Activated naive CD4-positive, alpha-beta T cell treated with anti-CD3 and anti-CD28 coated beads, Interleukin-2, amount 10 ng/mL, durations not matched to agents 7 days and 5 days (primary cell): Measurements from ENCODE around the gene IL1RAPL1.

ENCODE experiments used
- CTCF ChIA-PET: fragments of 350-600 bp; sonication (Branson Sonifier 250); formaldehyde crosslinking; loops from one replicate; lab custom pipeline; 2021; ENCODE audit warnings: antibody characterized with exemption; lab: Charles Lee
- DNase-seq: peaks from one replicate; pipeline ENCODE4 v3.0.0-alpha.2; 2020
- H3K27ac Mint-ChIP-seq: one replicate; pipeline ENCODE4 v1.8.0; 2021; ENCODE audit warnings: mild to moderate bottlenecking, moderate library complexity, mixed read lengths
- H3K27me3 Mint-ChIP-seq: one replicate; pipeline ENCODE4 v1.8.0; 2021; ENCODE audit warnings: mild to moderate bottlenecking, mixed read lengths
- H3K36me3 Mint-ChIP-seq: one replicate; pipeline ENCODE4 v1.8.0; 2021; ENCODE audit warnings: mixed read lengths
- H3K4me1 Mint-ChIP-seq: one replicate; pipeline ENCODE4 v1.8.0; 2021; ENCODE audit warnings: mixed read lengths
- H3K4me3 Mint-ChIP-seq: one replicate; pipeline ENCODE4 v1.8.0; 2021; ENCODE audit warnings: mild to moderate bottlenecking, moderate library complexity, mixed read lengths
- H3K9me3 Mint-ChIP-seq: one replicate; pipeline ENCODE4 v1.8.0; 2021; ENCODE audit warnings: mixed read lengths

IL1RAPL1 gene

DNA sequence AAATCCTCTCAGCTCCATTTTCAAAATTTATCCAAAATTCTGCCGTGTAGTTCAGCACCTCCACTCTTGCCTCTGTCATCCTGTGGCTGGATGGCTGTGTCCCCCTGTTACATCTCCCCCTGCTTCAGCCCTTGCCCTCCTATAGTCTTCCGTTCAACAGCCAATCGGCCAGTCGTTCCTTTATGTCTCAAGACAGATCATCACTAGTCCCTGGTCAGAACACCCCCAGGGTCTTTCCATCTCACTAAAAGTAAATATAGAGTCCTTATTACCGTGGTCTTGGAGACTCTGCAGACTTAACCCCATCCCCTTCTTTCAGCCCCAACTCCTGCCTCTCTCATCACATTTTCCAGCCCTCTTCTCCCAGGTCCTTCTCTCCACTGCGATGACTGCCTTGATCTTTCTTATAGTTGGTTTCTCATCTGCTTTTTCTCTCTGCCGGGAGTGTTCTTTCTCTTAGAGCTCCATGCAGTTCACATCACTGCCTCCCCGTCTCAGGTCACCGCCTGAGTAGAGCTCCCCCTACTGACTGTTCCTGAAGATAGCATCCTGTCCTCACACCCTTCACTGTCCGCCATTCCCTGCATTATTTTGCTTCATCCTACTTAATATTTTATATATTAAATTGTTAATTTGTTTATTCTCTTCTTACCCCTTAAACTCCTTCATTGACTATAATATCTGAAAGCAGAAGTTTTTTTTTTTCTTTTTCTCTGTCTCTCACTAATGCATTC is 891.3 kb downstream of the IL1RAPL1 start:
- no peaks in the 10 kb centered on the region for H3K4me1 Mint-ChIP-seq
- H3K4me3 Mint-ChIP-seq = no peak overlapping the region
- no peak overlapping the region for H3K27ac Mint-ChIP-seq
- CTCF ChIA-PET = interaction anchor here (1.1 kb wide), 1 partner anchor 9 kb away, joined by 3 read pairs; no protein-coding TSS in a partner anchor
- no peak for DNase-seq
- H3K27me3 Mint-ChIP-seq = no peaks in the 10 kb centered on the region
- H3K36me3 Mint-ChIP-seq = no peaks in the 10 kb centered on the region
- H3K9me3 Mint-ChIP-seq = no peaks in the 10 kb centered on the region

DNA sequence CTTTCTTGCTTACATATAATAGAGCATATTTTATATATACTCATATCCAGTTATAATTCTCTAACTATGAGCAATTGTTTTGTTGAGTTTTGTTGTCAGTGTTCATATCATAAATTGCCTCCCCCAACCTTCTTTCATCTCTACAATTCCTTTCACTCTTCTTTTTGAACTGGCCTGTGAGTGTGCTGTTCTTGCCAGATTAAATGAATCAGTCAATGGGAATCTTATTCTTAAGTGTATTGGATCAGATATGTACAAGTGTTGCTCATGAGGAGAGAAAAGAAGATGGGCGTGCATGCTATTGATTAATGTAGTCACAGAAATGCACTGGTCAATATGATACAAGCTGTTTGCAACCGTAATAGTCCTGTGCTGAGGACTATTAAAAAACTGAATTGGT is 900.0 kb downstream of the IL1RAPL1 start:
- Mint-ChIP-seq H3K36me3 (no peaks in the 10 kb centered on the region), H3K27ac (no peak overlapping the region), H3K4me1 (no peaks in the 10 kb centered on the region), H3K27me3 (no peaks in the 10 kb centered on the region), H3K9me3 (no peaks in the 10 kb centered on the region), H3K4me3 (no peak overlapping the region)
- no peak for DNase-seq
- CTCF ChIA-PET = interaction anchor here (1.2 kb wide), 1 partner anchor 8 kb away, joined by 3 read pairs; no protein-coding TSS in a partner anchor

DNA sequence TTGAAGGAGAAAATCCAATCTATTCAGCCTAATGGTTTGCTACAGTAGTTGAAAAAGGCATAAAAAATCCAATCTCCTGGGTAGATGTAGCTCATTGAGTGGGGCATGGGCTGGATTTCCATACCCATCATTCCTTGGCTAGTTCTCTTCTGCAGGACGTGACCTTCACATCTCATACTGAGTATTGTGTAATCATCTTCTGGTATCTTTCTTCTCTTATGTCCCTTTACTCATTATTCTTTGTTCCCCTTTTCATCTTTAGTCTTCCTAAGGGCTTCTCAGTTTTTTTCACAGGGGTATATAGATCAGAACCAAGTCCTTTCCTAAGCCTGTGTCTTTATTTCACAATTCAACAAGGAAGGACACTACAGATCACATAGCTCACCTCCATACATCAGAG is 900.5 kb downstream of the IL1RAPL1 start:
- Mint-ChIP-seq H3K27ac (no peak overlapping the region), H3K4me1 (no peaks in the 10 kb centered on the region), H3K9me3 (no peaks in the 10 kb centered on the region)

DNA sequence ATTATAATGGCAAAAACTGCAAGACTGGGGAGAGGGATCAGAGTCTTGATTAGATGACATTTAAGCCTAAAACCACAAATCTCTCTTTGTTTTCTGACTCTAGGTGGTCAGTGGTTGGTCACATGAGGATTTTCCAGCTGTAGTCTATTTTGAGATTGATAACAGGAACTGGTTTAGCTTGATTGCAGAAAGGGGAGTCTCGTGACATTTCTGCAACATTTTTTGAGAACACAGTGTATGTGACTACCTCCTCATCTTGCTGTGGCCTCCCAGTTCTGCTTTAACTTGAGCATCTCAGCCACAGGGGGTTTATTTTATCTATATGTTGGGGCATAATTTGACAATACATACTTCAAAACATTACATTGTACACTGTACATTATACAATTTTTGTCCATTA is 901.7 kb downstream of the IL1RAPL1 start:
- H3K36me3 Mint-ChIP-seq = no peaks in the 10 kb centered on the region
- CTCF ChIA-PET = no interaction called here

More for the DNA sequence above, 900.5 kb downstream of the IL1RAPL1 start:
- CTCF ChIA-PET = interaction anchor here (1.2 kb wide), 1 partner anchor 9 kb away, joined by 3 read pairs; no protein-coding TSS in a partner anchor
- no peak for DNase-seq
- Mint-ChIP-seq H3K36me3 (no peaks in the 10 kb centered on the region), H3K27me3 (no peaks in the 10 kb centered on the region), H3K4me3 (no peak overlapping the region)

DNA sequence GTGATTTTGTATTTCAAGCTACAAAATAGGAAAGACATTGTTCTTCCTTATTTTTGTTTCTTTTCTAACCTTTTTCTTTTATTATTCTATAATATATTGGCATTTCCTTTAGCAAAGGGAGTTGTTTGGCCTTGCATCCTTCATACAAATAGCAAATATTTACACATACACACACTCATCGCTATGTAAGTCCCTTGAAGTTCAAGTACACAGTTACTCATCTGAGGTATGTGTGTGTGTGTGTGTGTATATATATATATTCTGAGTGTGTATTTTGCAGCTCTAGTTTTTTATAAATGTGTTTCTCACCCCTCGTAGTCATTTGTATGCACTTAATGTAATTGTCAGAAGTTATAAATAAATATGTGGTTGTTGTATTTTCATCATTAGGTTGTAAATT is 903.4 kb downstream of the IL1RAPL1 start:
- no peak overlapping the region for H3K27ac Mint-ChIP-seq
- H3K4me1 Mint-ChIP-seq = no peaks in the 10 kb centered on the region
- no peak for DNase-seq
- no peak overlapping the region for H3K4me3 Mint-ChIP-seq
- H3K36me3 Mint-ChIP-seq = no peaks in the 10 kb centered on the region
- H3K9me3 Mint-ChIP-seq = no peaks in the 10 kb centered on the region
- H3K27me3 Mint-ChIP-seq = no peaks in the 10 kb centered on the region
- CTCF ChIA-PET = no interaction called here

More for the DNA sequence above, 901.7 kb downstream of the IL1RAPL1 start:
- Mint-ChIP-seq H3K4me1 (no peaks in the 10 kb centered on the region), H3K27me3 (no peaks in the 10 kb centered on the region), H3K4me3 (no peak overlapping the region), H3K9me3 (no peaks in the 10 kb centered on the region), H3K27ac (no peak overlapping the region)
- DNase-seq = no peak

DNA sequence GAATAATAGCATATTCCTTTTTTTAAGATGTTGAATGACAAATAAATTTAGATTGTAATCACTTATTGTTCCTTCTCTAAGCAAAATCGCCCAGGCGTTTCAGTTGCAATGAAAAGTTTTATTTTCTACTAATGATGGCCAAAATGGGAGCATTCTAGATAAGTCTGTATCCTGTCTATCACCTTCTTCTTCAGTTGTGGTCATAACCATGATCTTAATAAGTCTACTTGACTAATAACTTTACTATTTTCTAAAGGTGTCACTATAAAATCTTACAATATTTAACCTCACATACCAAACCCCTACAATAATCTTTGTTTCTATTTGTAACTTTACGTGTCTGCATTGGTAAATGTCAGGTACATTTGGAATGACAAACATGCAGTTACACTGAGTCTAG is 904.4 kb downstream of the IL1RAPL1 start:
- DNase-seq = no peak
- Mint-ChIP-seq H3K27me3 (no peaks in the 10 kb centered on the region), H3K27ac (no peak overlapping the region), H3K9me3 (no peaks in the 10 kb centered on the region), H3K4me1 (no peaks in the 10 kb centered on the region), H3K4me3 (no peak overlapping the region), H3K36me3 (no peaks in the 10 kb centered on the region)
- CTCF ChIA-PET = no interaction called here

DNA sequence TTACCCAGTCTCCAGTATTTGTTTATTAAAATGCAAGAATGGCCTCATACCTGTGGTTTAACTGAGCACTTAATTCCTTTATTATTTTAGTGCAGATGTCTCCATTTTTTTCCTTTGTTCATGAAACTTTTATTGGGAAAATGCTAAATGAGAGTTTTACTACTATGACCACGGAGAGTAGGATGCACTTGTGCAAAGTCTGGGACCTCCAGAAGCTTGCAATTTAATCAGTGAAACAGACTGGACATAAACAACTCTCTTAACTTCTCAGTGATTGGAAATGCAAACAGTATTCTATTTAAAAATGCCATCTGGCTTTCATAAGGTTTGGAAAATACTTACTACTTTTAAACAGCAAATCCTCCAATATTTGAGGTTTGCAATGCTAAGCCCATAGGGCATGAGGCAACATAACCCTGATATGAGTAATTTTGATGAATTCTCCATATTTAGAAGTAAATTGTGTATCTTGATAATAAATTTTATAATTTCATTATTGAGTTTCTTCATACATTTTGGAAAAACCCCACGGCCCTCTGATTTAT is 909.5 kb downstream of the IL1RAPL1 start:
- H3K4me1 Mint-ChIP-seq = no peaks in the 10 kb centered on the region
- H3K4me3 Mint-ChIP-seq = no peak overlapping the region
- no peaks in the 10 kb centered on the region for H3K27me3 Mint-ChIP-seq
- H3K27ac Mint-ChIP-seq = no peak overlapping the region
- CTCF ChIA-PET = no interaction called here
- H3K9me3 Mint-ChIP-seq = peaks cover 1% of the 10 kb centered on the region
- H3K36me3 Mint-ChIP-seq = no peaks in the 10 kb centered on the region
- no peak for DNase-seq

DNA sequence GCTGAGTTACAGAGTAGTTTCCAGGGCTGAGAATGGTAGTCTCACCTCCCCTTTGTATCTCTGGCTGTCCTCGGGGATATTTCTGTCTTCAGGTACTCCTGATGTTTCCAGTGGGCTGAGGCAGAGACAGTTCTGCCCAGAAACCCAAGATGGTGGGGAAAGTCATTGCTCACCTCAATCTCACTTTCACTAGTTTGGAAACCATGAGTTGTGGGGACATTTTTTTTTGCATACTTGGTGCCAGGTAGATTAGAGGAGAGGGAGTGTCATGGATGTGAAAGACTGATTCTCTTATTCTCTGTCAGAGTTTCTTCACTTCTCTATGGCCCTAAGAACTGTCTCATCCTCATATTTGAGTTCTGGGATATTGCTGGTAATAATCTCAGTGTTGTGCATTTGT is 919.5 kb downstream of the IL1RAPL1 start:
- DNase-seq = no peak
- H3K4me1 Mint-ChIP-seq = no peaks in the 10 kb centered on the region
- H3K27ac Mint-ChIP-seq = no peak overlapping the region
- H3K4me3 Mint-ChIP-seq = no peak overlapping the region
- H3K36me3 Mint-ChIP-seq = no peaks in the 10 kb centered on the region
- CTCF ChIA-PET = no interaction called here
- peaks cover 5% of the 10 kb centered on the region for H3K9me3 Mint-ChIP-seq
- H3K27me3 Mint-ChIP-seq = no peaks in the 10 kb centered on the region

DNA sequence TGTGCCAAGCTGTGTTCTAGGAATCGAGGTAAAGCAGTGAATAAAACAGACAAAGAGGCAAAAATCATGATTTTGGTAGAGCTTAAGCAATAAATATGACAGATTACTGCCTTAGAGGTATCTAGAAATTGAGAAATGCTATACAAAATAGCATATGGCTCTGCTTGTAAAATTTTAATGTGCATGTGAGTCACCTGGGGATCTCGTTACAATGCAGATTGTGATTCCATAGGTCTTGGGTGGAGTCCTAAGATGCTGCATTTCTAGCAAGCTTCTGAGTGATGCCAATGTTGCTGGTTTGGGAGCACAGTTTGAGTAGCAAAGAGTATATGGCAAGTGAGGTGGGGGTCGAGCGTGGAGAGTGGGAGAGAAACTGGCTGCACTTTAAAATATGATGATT is 930.9 kb downstream of the IL1RAPL1 start:
- Mint-ChIP-seq H3K36me3 (no peaks in the 10 kb centered on the region), H3K9me3 (peaks cover 4% of the 10 kb centered on the region), H3K4me3 (no peak overlapping the region), H3K27me3 (no peaks in the 10 kb centered on the region), H3K27ac (no peak overlapping the region), H3K4me1 (no peaks in the 10 kb centered on the region)
- no peak for DNase-seq
- CTCF ChIA-PET = no interaction called here

DNA sequence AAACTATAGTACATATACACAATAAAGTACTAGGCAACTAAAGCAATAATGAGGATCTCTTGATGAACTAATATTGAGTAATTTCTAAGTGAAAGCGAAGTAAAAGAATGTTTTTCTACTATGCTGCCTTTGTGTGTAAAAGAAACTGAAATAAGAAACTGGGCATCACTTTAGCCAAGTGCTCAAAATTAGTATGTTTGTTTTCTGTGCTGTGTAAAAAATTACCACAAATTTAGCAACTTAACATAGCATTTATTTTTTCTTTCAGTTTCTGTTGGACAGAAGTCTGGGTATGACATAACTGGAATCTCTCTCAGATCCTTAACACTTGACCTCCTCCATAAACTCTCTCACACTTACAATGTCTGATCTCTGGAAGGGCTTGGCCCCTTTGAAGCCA is 941.0 kb downstream of the IL1RAPL1 start:
- Mint-ChIP-seq H3K27ac (no peak overlapping the region), H3K4me3 (no peak overlapping the region), H3K36me3 (no peaks in the 10 kb centered on the region), H3K27me3 (no peaks in the 10 kb centered on the region), H3K9me3 (no peaks in the 10 kb centered on the region), H3K4me1 (no peaks in the 10 kb centered on the region)
- CTCF ChIA-PET = no interaction called here
- DNase-seq = no peak

DNA sequence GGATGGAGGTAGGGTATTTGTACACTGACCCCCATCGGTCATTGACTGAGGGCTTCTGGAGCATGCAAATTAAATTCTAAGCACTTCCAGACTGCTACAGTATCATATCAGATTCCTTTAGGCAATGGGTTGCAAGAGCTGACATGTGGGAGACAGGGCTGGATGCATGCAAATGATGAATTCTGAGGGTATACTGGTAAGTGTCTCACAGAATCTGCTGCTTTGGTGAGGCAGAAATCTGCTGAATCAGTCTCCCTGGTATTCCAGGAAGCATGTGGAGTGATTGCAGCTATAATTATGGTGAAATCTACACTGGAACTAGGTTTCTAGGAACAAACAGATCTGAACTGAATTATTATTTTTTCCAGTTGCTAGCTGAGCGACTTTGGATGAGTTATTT is 943.3 kb downstream of the IL1RAPL1 start:
- Mint-ChIP-seq H3K36me3 (no peaks in the 10 kb centered on the region), H3K27ac (no peak overlapping the region), H3K4me3 (no peak overlapping the region), H3K27me3 (no peaks in the 10 kb centered on the region), H3K4me1 (no peaks in the 10 kb centered on the region), H3K9me3 (no peaks in the 10 kb centered on the region)
- no peak for DNase-seq
- CTCF ChIA-PET = no interaction called here

DNA sequence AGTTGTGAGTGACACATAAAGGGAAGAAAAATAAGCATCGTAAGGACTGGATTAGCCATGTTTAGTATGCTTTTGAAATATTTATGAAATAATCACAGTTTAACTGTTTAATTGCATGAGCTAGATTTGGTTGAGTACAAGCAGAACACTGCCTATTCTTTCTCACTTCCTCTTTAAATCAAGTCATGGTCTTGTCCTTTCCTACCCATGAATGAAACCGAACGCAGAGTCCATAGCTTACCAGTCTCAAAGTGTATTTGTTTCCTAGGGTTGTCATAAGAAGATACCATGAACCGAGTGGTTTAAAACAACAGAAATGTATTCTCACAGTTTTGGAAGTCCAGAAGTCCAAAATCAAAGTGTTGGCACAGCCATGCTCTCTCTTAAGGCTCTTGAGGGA is 944.1 kb downstream of the IL1RAPL1 start:
- no peaks in the 10 kb centered on the region for H3K4me1 Mint-ChIP-seq
- no peak overlapping the region for H3K4me3 Mint-ChIP-seq
- H3K36me3 Mint-ChIP-seq = no peaks in the 10 kb centered on the region
- H3K27ac Mint-ChIP-seq = no peak overlapping the region
- no peak for DNase-seq
- H3K9me3 Mint-ChIP-seq = no peaks in the 10 kb centered on the region
- CTCF ChIA-PET = no interaction called here
- no peaks in the 10 kb centered on the region for H3K27me3 Mint-ChIP-seq

DNA sequence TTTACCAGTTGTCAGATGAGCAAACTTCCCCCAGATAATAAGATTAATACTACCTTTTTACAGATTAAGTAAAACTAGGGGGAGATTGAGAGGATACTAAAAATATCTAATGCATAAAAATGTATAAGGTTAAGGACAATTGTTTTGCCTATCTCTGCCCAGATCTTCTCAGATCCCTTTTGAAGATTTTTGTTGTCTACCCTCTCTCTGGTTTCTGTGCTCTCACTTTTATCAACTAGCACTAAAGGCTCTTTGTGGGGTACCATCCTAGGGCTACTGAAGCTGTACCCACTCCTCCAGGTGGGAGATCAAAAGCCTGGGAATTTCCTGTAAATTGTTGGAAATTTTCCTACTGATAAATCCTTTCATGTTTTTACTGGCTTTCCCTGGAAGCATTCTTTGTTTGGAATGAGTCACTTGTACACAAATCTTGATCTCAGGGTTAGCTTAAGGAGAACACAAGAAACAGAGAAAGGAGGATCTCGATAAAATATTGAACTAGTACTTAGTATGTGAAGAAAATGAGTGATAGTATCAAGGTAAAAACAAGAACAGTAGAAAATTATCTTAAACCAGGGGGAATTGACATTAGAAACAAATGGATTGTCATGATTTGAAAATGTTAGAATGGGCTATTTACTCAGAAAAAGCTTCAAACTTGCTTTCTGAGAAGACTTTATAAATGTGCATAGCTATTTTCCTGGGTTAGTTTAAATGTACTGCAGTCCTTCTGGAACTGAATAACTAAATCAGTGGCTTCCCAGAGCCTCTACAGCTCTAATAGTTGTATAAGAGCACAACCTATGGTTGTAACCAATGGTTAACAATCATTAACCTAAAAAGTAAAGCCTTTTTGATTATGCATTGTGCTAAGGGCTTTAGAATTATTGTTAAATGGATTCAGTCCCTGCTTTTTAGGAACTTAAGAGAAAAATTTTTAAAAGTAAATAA is 948.2 kb downstream of the IL1RAPL1 start:
- no peaks in the 10 kb centered on the region for H3K27me3 Mint-ChIP-seq

DNA sequence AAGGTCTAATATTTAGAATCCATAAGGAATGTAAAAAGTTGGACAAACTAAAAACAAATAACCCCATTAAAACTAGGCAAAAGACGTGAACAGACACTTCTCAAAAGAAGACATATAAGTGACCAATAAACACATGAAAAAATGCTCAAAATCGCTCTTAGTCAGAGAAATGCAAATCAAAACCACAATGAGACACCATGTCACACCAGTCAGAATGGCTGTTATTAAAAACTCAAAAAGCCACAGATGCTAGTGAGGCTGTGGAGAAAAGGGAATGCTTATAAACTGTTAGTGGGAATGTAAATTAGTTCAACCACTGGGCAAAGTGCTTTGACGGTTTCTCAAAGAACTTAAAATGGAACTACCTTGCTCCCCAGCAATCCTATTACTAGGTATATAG is 953.8 kb downstream of the IL1RAPL1 start:
- no peak overlapping the region for H3K4me3 Mint-ChIP-seq
- no peaks in the 10 kb centered on the region for H3K36me3 Mint-ChIP-seq
- H3K27ac Mint-ChIP-seq = no peak overlapping the region
- DNase-seq = no peak
- no peaks in the 10 kb centered on the region for H3K27me3 Mint-ChIP-seq
- no peaks in the 10 kb centered on the region for H3K9me3 Mint-ChIP-seq
- CTCF ChIA-PET = no interaction called here
- H3K4me1 Mint-ChIP-seq = no peaks in the 10 kb centered on the region

More for the DNA sequence above, 948.2 kb downstream of the IL1RAPL1 start:
- no peaks in the 10 kb centered on the region for H3K9me3 Mint-ChIP-seq
- H3K4me3 Mint-ChIP-seq = no peak overlapping the region
- CTCF ChIA-PET = no interaction called here
- no peaks in the 10 kb centered on the region for H3K36me3 Mint-ChIP-seq
- no peak overlapping the region for H3K27ac Mint-ChIP-seq
- no peaks in the 10 kb centered on the region for H3K4me1 Mint-ChIP-seq
- DNase-seq = no peak
